Measurements from ENCODE around the gene ATP9B.

DNA sequence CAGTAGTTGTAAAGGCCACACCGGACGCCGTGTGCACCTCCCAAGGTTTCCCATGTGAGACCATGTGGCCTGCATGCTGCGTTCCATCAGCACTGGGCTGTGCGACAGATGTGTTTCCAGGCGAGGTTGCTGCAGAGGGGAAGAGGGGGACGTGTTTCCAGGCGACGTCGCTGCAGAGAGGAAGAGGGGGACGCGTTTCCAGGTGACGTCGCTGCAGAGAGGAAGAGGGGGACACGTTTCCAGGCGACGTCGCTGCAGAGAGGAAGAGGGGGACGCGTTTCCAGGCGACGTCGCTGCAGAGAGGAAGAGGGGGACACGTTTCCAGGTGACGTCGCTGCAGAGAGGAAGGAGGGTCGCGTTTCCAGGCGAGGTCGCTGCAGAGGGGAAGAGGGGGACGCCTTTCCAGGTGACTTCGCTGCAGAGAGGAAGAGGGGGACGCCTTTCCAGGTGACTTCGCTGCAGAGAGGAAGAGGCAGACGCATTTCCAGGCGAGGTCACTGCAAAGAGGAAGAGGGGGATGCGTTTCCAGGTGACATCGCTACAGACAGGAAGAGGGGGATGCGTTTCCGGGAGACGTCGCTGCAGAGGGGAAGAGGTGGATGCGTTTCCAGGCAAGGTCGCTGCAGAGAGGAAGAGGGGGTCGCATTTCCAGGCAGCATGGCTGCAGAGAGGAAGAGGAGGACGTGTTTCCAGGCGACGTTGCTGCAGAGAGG lies 351.0 kb downstream of the ATP9B start:
- TF ChIP-seq, protein P1, sequence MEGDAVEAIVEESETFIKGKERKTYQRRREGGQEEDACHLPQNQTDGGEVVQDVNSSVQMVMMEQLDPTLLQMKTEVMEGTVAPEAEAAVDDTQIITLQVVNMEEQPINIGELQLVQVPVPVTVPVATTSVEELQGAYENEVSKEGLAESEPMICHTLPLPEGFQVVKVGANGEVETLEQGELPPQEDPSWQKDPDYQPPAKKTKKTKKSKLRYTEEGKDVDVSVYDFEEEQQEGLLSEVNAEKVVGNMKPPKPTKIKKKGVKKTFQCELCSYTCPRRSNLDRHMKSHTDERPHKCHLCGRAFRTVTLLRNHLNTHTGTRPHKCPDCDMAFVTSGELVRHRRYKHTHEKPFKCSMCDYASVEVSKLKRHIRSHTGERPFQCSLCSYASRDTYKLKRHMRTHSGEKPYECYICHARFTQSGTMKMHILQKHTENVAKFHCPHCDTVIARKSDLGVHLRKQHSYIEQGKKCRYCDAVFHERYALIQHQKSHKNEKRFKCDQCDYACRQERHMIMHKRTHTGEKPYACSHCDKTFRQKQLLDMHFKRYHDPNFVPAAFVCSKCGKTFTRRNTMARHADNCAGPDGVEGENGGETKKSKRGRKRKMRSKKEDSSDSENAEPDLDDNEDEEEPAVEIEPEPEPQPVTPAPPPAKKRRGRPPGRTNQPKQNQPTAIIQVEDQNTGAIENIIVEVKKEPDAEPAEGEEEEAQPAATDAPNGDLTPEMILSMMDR (conservative IDR thresholded peaks at IDR 0.05), result no peak
- no peak for TF ChIP-seq EZH2 (IDR thresholded peaks at IDR 0.05; ENCODE audit: low read depth)

Measured in PC-9 (cell line).